H1 (cell line): Measurements from ENCODE around the gene PDE4D. TPM values are rescaled to one million over a fixed set of nuclear protein-coding genes. Genes with fewer than 3 reads are reported as not detected.

ENCODE experiments used
- CTCF ChIA-PET: fragments of 300-600 bp; sonication (Branson Sonifier 250); formaldehyde crosslinking; loops from one replicate; lab custom pipeline; 2021; ENCODE audit not compliant: partially characterized antibody; lab: Charles Lee
- POLR2A ChIA-PET: fragments of 300-600 bp; sonication (Branson Sonifier 250); formaldehyde crosslinking; loops from one replicate; lab custom pipeline; 2021; ENCODE audit warnings: inconsistent platforms; ENCODE audit not compliant: partially characterized antibody; lab: Charles Lee
- DNase-seq, 2 experiments: peaks; one replicate each; pipeline versions ENCODE4 v3.0.0 to v3.0.0-alpha.2; 2010 to 2022; ENCODE audit warnings: low spot score in 2 of 2, low read depth in 1 of 2, mixed read lengths in 1 of 2
- FAIRE-seq: peaks from 2 replicates; lab custom pipeline; 2011; peaks lifted over from hg19 to GRCh38; lab: Jason Lieb, UNC
- H2AFZ ChIP-seq: 2 replicates; pipeline ENCODE4 v1.8.1; 2012; ENCODE audit warnings: low read length, inconsistent platforms
- H2AK5ac ChIP-seq: 2 replicates; pipeline ENCODE4 v1.6.1; 2013; ENCODE audit warnings: low read depth, low read length
- H2BK120ac ChIP-seq: replicated peaks from 2 replicates; pipeline ENCODE3; 2013; ENCODE audit warnings: low read depth, low read length, inconsistent platforms
- H2BK12ac ChIP-seq: 2 replicates; pipeline ENCODE4 v1.6.1; 2013; ENCODE audit warnings: low read depth, low read length
- H2BK15ac ChIP-seq: 2 replicates; pipeline ENCODE4 v1.6.1; 2013; ENCODE audit warnings: low read length
- H2BK20ac ChIP-seq: 2 replicates; pipeline ENCODE4 v1.6.1; 2013; ENCODE audit warnings: low read length
- H2BK5ac ChIP-seq: 2 replicates; pipeline ENCODE4 v1.6.1; 2013; ENCODE audit warnings: low read depth, low read length
- H3K14ac ChIP-seq: 2 replicates; pipeline ENCODE4 v1.6.1; 2013; ENCODE audit warnings: inconsistent platforms; ENCODE audit not compliant: insufficient read length
- H3K18ac ChIP-seq: 2 replicates; pipeline ENCODE4 v1.6.1; 2013; ENCODE audit warnings: low read length; ENCODE audit errors: extremely low read depth
- H3K23ac ChIP-seq: 2 replicates; pipeline ENCODE4 v1.6.1; 2013; ENCODE audit warnings: inconsistent platforms; ENCODE audit not compliant: insufficient read length
- H3K23me2 ChIP-seq: 2 replicates; pipeline ENCODE4 v1.6.1; 2013; ENCODE audit warnings: low read depth, low read length
- H3K27ac ChIP-seq: 2 replicates; pipeline ENCODE4 v1.6.1; 2011; ENCODE audit warnings: low read depth, low read length, inconsistent platforms
- H3K27me3 ChIP-seq, 4 experiments: replicated peaks in 1 of 4; 1 replicate in 1 of 4; 2 replicates in 3 of 4; pipeline versions ENCODE4 v1.6.1 to v1.8.1; 2011 to 2013; ENCODE audit warnings: low read length in 3 of 4, mild to moderate bottlenecking in 3 of 4, inconsistent platforms in 2 of 4, mixed read lengths in 2 of 4, moderate library complexity in 1 of 4; ENCODE audit not compliant: control insufficient read depth in 3 of 4, insufficient read depth in 3 of 4; ENCODE audit errors: extremely low read depth in 1 of 4
- H3K36me3 ChIP-seq, 4 experiments: 2 replicates each; pipeline versions ENCODE4 v1.6.1 to v1.8.1; 2011 to 2013; ENCODE audit warnings: mild to moderate bottlenecking in 4 of 4, low read length in 3 of 4, moderate library complexity in 2 of 4, control low read depth in 1 of 4, inconsistent platforms in 1 of 4; ENCODE audit not compliant: insufficient read depth in 4 of 4, control insufficient read depth in 2 of 4
- H3K4ac ChIP-seq: replicated peaks from 2 replicates; pipeline ENCODE3; 2013; ENCODE audit warnings: low read length, low read depth, mixed read lengths, inconsistent platforms; ENCODE audit not compliant: insufficient read length
- H3K4me1 ChIP-seq, 4 experiments: replicated peaks in 1 of 4; 1 replicate in 1 of 4; 2 replicates in 3 of 4; pipeline versions ENCODE4 v1.6.1 to v1.8.1; 2011 to 2013; ENCODE audit warnings: low read length in 3 of 4, inconsistent platforms in 2 of 4, mixed read lengths in 1 of 4; ENCODE audit not compliant: insufficient read depth in 4 of 4, control insufficient read depth in 3 of 4
- H3K4me2 ChIP-seq, 2 experiments: 2 replicates each; pipeline versions ENCODE4 v1.6.1 to v1.8.1; 2011 to 2013; ENCODE audit warnings: low read depth in 2 of 2, low read length in 2 of 2, control low read depth in 1 of 2, inconsistent platforms in 1 of 2, mild to moderate bottlenecking in 1 of 2; ENCODE audit not compliant: insufficient read depth in 1 of 2
- H3K4me3 ChIP-seq, 4 experiments: fragments of 200-600, 300-600 bp in 1 of 4; sonication (generic), shearing (Covaris generic), sonication (Bioruptor Twin) in 1 of 4; 2 replicates each; pipeline versions ENCODE4 v1.5.1 to v1.8.1; 2011 to 2016; ENCODE audit warnings: low read length in 4 of 4, low read depth in 3 of 4, control low read depth in 2 of 4, inconsistent platforms in 2 of 4, mild to moderate bottlenecking in 2 of 4, mixed read lengths in 1 of 4, moderate library complexity in 1 of 4; ENCODE audit not compliant: insufficient read depth in 2 of 4; ENCODE audit errors: extremely low read depth in 1 of 4
- H3K56ac ChIP-seq: replicated peaks from 2 replicates; pipeline ENCODE3; 2013; ENCODE audit warnings: low read depth, mild to moderate bottlenecking, mixed read lengths, low read length, inconsistent platforms; ENCODE audit not compliant: insufficient read length
- H3K79me1 ChIP-seq: 2 replicates; pipeline ENCODE4 v1.6.1; 2013; ENCODE audit warnings: low read depth, low read length, control low read depth
- H3K79me2 ChIP-seq, 2 experiments: 2 replicates each; pipeline versions ENCODE4 v1.6.1 to v1.8.1; 2012 to 2013; ENCODE audit warnings: low read length in 2 of 2, mild to moderate bottlenecking in 2 of 2, inconsistent platforms in 1 of 2; ENCODE audit not compliant: insufficient read depth in 2 of 2, control insufficient read depth in 1 of 2
- H3K9ac ChIP-seq, 4 experiments: replicated peaks in 1 of 4; 1 replicate in 1 of 4; 2 replicates in 3 of 4; pipeline versions ENCODE4 v1.6.1 to v1.8.1; 2011 to 2013; ENCODE audit warnings: low read depth in 3 of 4, low read length in 3 of 4, control low read depth in 2 of 4, mild to moderate bottlenecking in 2 of 4, moderate library complexity in 2 of 4, inconsistent platforms in 1 of 4; ENCODE audit errors: extremely low read depth in 1 of 4
- H3K9me3 ChIP-seq, 2 experiments: 2 replicates each; pipeline versions ENCODE4 v1.6.1 to v1.8.1; 2012 to 2013; ENCODE audit warnings: mild to moderate bottlenecking in 2 of 2, moderate library complexity in 2 of 2, control low read depth in 1 of 2, inconsistent platforms in 1 of 2, low read depth in 1 of 2, low read length in 1 of 2, mixed read lengths in 1 of 2; ENCODE audit not compliant: insufficient read depth in 2 of 2
- H4K20me1 ChIP-seq, 2 experiments: replicated peaks in 1 of 2; 2 replicates each; pipeline versions ENCODE3 to v1.8.1; 2011 to 2013; ENCODE audit warnings: inconsistent platforms in 2 of 2, low read length in 2 of 2, mild to moderate bottlenecking in 1 of 2; ENCODE audit not compliant: insufficient read depth in 2 of 2, control insufficient read depth in 1 of 2
- H4K5ac ChIP-seq: 2 replicates; pipeline ENCODE4 v1.6.1; 2013; ENCODE audit warnings: low read length, low read depth, mixed read lengths, inconsistent platforms; ENCODE audit not compliant: insufficient read length
- H4K8ac ChIP-seq: 2 replicates; pipeline ENCODE4 v1.8.0; 2013; ENCODE audit warnings: mild to moderate bottlenecking, moderate library complexity, low read length, inconsistent platforms; ENCODE audit not compliant: insufficient read depth; ENCODE audit errors: extremely low read depth
- H4K91ac ChIP-seq: replicated peaks from 2 replicates; pipeline ENCODE3; 2013; ENCODE audit warnings: low read length, mixed read lengths, inconsistent platforms; ENCODE audit not compliant: insufficient read length
- HDAC2 ChIP-seq, 2 experiments: fragments of 300-600 bp in 1 of 2; sonication (generic) in 1 of 2; IDR thresholded peaks; 2 replicates each; pipeline ENCODE4 v1.6.1; 2011 to 2012; ENCODE audit warnings: low read depth in 2 of 2, low read length in 2 of 2, mild to moderate bottlenecking in 2 of 2, moderate library complexity in 2 of 2, borderline replicate concordance in 1 of 2, inconsistent platforms in 1 of 2
- RXRA ChIP-seq: IDR thresholded peaks from 2 replicates; pipeline ENCODE4 v1.6.1; 2011; ENCODE audit warnings: low read depth, mild to moderate bottlenecking, low read length, moderate library complexity; ENCODE audit not compliant: insufficient read depth
- TBP ChIP-seq: IDR thresholded peaks from 2 replicates; pipeline ENCODE4 v1.6.1; 2011; ENCODE audit warnings: low read depth, low read length, improper control_type of control experiment
- WGBS, 2 experiments: shearing (Covaris generic) in 1 of 2; methylation state at CpG; one replicate each; pipeline versions ENCODE4 v1.1.6 to v1.1.7; 2013 to 2015; ENCODE audit warnings: low lambda C conversion rate in 2 of 2, mixed read lengths in 2 of 2, inconsistent platforms in 1 of 2, low coverage in 1 of 2, missing lambda C conversion rate in 1 of 2; ENCODE audit not compliant: insufficient replicate concordance in 2 of 2, insufficient coverage in 1 of 2, insufficient read length in 1 of 2; ENCODE audit errors: extremely low coverage in 1 of 2, missing lambda C conversion rate in 1 of 2; 5-methylcytosine and 5-hydroxymethylcytosine counted together
- polyA plus RNA-seq, 7 experiments: library from polyadenylated mRNA; depleted of rRNA in 3 of 7; stranded (reverse) in 5 of 7; unstranded in 2 of 7; fragments of >200 nt in 5 of 7; fragments of 200-250 nt in 2 of 7; gene quantifications; 1 replicate in 5 of 7; 2 replicates in 1 of 7; 4 replicates in 1 of 7; pipeline versions ENCODE4 v1.2.1 to v1.2.3, GENCODE V29; 2011 to 2013; ENCODE audit warnings: missing spikeins in 2 of 7, mixed read lengths in 2 of 7
- total RNA-seq: library from RNA; stranded (reverse); fragmentation: NEBNext Ultra II Directional; extraction: Animal tissue kit (Norgen Biotek cat#: 25700); gene quantifications from 2 replicates; pipeline ENCODE4 v1.2.1, GENCODE V29; 2021

Gene PDE4D
- total and polyA plus RNA-seq, 2 of the 8 experiments (the other 6 are each of a cell fraction or from before 2014, with no cell fraction given): 2.3 to 3.7 TPM

DNA sequence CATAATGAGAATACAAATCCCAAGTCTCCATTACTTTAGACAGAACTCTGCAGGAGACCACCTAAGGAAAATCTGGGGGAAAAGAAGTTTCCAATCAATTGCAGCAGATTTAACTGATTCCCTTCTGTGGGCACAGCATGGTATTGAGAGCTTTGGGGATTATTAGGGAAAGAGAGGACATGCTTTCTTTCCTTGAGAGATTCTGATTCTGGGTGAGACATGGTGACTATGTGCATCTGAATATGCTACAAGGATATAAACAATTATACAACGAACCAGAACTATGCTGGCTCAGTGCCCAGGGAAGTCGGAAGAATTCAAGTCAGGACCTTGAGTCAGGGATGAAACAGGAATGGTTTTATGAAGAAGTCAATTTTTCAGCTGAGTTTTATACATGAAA lies 183.7 kb downstream of the PDE4D start:
- ChIA-PET CTCF (interaction anchor here (0.6 to 3.1 kb wide), 9 partner anchors 10 to 1199 kb away, joined by 3 to 11 read pairs (median 5); no protein-coding TSS in a partner anchor), POLR2A (interaction anchor here (0.6 kb wide), 1 partner anchor 212 kb away, joined by 3 read pairs; no protein-coding TSS in a partner anchor)
- Histone ChIP-seq H3K18ac (no peak overlapping the region; the same call in 1 of the 2 replicates), H4K20me1 (no peaks in the 10 kb centered on the region), H3K9me3 (peaks cover 18 to 21% of the 10 kb centered on the region in 2 experiments), H2BK20ac (0 out of 2 replicates have a peak overlapping the region, but pooled peaks have one; percentile 5), H3K27ac (no peak overlapping the region), H3K9ac (no peak overlapping the region), H3K79me2 (no peaks in the 10 kb centered on the region), H2BK15ac (no peak overlapping the region), H2AFZ (no peak overlapping the region), H2BK12ac (no peak overlapping the region), H3K56ac (no peak overlapping the region), H3K36me3 (peaks cover 0 to 13% (median 6%) of the 10 kb centered on the region in 4 experiments; a peak in 3 of 8 replicates), H3K4ac (no peak overlapping the region), H3K23me2 (no peaks in the 10 kb centered on the region), H4K8ac (no peak overlapping the region), H3K4me3 (peak overlapping the region in 1 of 4 experiments; percentile 38; a peak in 2 of 8 replicates), H3K79me1 (no peaks in the 10 kb centered on the region), H2BK5ac (peak overlapping the region; percentile 8; the same call in 1 of the 2 replicates), H3K14ac (no peak overlapping the region), H3K27me3 (no peaks in the 10 kb centered on the region), H3K4me2 (peak overlapping the region; percentile 44 to 60), H4K5ac (no peak overlapping the region), H2BK120ac (peak overlapping the region; percentile 84), H3K23ac (no peak overlapping the region), H2AK5ac (no peak overlapping the region), H4K91ac (no peak overlapping the region), H3K4me1 (peaks cover 0 to 21% (median 7%) of the 10 kb centered on the region in 4 experiments; a peak in 3 of 7 replicates)
- WGBS, 2 experiments: 5% methylated on average over 2 of the region's 2 CpGs; no CpG with 5 or more reads in 1 of the 2 experiments
- DNase-seq (no peak), FAIRE-seq (no peak)
- 0 out of 4 replicates have a peak, but pooled peaks of 1 of the 2 experiments have one; percentile 46 for TF ChIP-seq HDAC2 (IDR thresholded peaks at IDR 0.05; ENCODE audit: borderline replicate concordance in 1 of 2, low read depth in 2 of 2, low read length in 2 of 2)
- 0 out of 2 replicates have a peak, but pooled peaks have one; percentile 1 for TF ChIP-seq TBP
- TF ChIP-seq RXRA: no peak
